Body of pancreas (tissue), 4 donors: Measurements from ENCODE around the gene ANKRD10.

Source experiments
- CTCF ChIP-seq, 7 experiments: fragments of 450-650 bp in 4 of 7; fragments of 200-600 bp in 3 of 7; sonication (generic) in 3 of 7; IDR thresholded peaks; one replicate each; pipeline ENCODE4 v1.5.1; 2016 to 2019; ENCODE audit warnings: antibody characterized with exemption in 7 of 7
- POLR2A ChIP-seq, 3 donors: fragments of 450-650 bp; IDR thresholded peaks; one replicate each; pipeline ENCODE4 v1.6.1; 2016; ENCODE audit warnings: antibody characterized with exemption in 3 of 3, mild to moderate bottlenecking in 2 of 3

GRCh38 chr13:110963554-110963970 is 48.7 kb upstream of the ANKRD10 start:
- no peak for TF ChIP-seq CTCF (IDR thresholded peaks at IDR 0.05)
- no peak for TF ChIP-seq POLR2A (IDR thresholded peaks at IDR 0.05)
